NCI-H2227 (cell line): ENCODE data around the gene PAQR3.

Experiments used
- DNase-seq: peaks from one replicate; lab custom pipeline; 2025; ENCODE audit not compliant: unreplicated experiment; lab: John Stamatoyannopoulos, UW

Gene PAQR3

DNA sequence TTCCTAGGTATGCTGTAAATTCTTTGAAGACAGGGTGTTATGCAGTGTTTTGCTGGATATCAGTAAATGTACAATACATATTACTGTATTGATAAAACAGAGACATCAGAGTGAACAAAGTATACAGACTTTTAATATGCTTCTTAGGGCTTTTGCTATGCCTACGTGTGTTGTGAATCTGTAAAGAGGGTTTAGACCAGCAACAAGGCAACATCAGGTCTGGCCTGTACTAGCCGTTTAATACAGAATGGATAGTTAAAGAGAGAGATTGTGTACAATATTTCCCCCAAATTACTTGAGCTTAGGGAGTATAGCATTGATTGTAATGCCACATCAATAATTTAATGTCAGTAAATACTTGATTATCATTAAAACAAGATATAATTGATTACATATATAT, 75.2 kb downstream of the PAQR3 start:
- DNase-seq: no peak

DNA sequence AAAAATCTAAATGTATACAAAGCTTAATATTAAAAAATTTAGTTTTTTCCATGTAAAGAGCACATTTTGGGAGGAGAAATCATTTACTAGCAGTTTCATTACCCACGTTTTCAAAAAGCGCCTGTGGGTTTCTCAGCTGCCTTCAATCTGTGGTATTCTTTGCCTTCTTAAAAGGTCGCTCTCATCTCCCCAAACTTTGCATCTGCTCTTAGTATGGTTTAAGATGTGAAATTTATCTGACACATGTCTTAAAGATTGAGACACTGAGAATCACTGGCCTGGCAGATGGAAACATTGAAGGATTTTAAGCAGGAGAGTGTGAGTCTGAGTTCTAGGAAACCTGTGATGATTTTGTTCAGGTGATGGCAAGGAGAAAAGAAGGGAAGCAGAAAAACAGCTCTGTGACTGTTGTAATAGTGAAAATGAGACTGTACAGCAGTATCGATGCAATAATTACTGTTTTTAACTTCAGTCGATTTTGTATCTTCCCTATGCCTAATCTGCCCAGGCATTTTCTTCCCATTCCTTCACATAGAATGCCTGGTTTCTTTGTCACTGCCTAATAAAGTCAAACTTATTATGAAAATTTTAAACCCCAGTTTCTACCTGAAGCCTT, 75.9 kb downstream of the PAQR3 start:
- DNase-seq: no peak

DNA sequence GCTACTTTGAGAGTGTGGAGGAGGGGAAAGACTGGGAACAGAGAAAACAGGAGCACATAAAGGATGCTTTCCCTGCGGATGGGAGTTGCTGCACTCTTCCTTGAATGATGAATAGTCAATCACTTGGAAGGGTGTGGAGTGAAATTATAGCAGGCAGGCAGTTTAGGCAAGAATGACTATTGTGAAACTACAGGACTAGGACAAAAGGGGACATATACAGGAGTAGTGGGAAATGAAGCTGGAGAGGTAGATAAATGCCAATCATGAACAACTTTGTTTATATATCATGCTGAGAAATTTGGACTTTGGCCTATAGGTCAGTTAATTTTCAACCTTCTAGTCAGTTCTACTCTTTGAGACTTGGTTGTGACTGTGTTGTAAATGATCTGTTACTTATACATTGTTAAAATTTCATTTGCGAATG, 76.9 kb downstream of the PAQR3 start:
- DNase-seq: no peak
